A549 (cell line): ENCODE results near the gene NSD2.

Source experiments
- BCL3 ChIP-seq: fragments of >200 bp; sonication (Bioruptor Twin); formaldehyde crosslinking; IDR thresholded peaks from 3 replicates; pipeline ENCODE4 v1.6.1; 2016
- CTCF ChIP-seq: fragments of >200 bp; sonication (Bioruptor Twin); formaldehyde crosslinking; IDR thresholded peaks from 3 replicates; pipeline ENCODE4 v1.5.1; 2016
- EP300 ChIP-seq, 2 experiments: fragments of >200 bp; sonication (Bioruptor Twin); formaldehyde crosslinking; IDR thresholded peaks; 2 replicates in 1 of 2; 3 replicates in 1 of 2; pipeline ENCODE4 v1.6.1; 2016 to 2017
- JUN ChIP-seq, 2 experiments: fragments of >200 bp; sonication (Bioruptor Twin); formaldehyde crosslinking; IDR thresholded peaks; 2 replicates in 1 of 2; 3 replicates in 1 of 2; pipeline ENCODE4 v1.6.1; 2016 to 2017
- KDM1A ChIP-seq: fragments of 200-600 bp; sonication (generic); IDR thresholded peaks from 2 replicates; pipeline ENCODE4 v1.6.1; 2016; ENCODE audit warnings: low read depth, mild to moderate bottlenecking
- MAX ChIP-seq: IDR thresholded peaks from 2 replicates; pipeline ENCODE4 v1.6.1; 2012
- MAZ ChIP-seq: fragments of 150-350 bp; IDR thresholded peaks from 2 replicates; pipeline ENCODE4 v1.6.1; 2014; ENCODE audit warnings: antibody characterized with exemption, low read depth, low read length, borderline replicate concordance
- NR3C1 ChIP-seq: fragments of >200 bp; sonication (Bioruptor Twin); formaldehyde crosslinking; IDR thresholded peaks from 3 replicates; pipeline ENCODE4 v1.6.1; 2017
- RAD21 ChIP-seq, 2 experiments: fragments of >200 bp in 1 of 2; sonication (Bioruptor Twin) in 1 of 2; formaldehyde crosslinking in 1 of 2; IDR thresholded peaks in 1 of 2; conservative IDR thresholded peaks in 1 of 2; 2 replicates in 1 of 2; 3 replicates in 1 of 2; pipeline ENCODE4 v1.6.1; 2012 to 2018; ENCODE audit warnings: inconsistent platforms in 1 of 2
- REST ChIP-seq: fragments of 200-600 bp; sonication (generic); IDR thresholded peaks from 2 replicates; pipeline ENCODE4 v1.6.1; 2016; ENCODE audit warnings: antibody characterized with exemption, mild to moderate bottlenecking, moderate library complexity
- SMC3 ChIP-seq: fragments of >200 bp; sonication (Bioruptor Twin); formaldehyde crosslinking; IDR thresholded peaks from 3 replicates; pipeline ENCODE4 v1.6.1; 2018; ENCODE audit warnings: inconsistent platforms
- TF ChIP-seq, protein P1 (sequence below): fragments of 250-450 bp; sonication (Bioruptor Pico); IDR thresholded peaks from 2 replicates; pipeline ENCODE4 v1.5.0; 2020; ENCODE audit warnings: low read depth, mild to moderate bottlenecking, moderate library complexity

DNA sequence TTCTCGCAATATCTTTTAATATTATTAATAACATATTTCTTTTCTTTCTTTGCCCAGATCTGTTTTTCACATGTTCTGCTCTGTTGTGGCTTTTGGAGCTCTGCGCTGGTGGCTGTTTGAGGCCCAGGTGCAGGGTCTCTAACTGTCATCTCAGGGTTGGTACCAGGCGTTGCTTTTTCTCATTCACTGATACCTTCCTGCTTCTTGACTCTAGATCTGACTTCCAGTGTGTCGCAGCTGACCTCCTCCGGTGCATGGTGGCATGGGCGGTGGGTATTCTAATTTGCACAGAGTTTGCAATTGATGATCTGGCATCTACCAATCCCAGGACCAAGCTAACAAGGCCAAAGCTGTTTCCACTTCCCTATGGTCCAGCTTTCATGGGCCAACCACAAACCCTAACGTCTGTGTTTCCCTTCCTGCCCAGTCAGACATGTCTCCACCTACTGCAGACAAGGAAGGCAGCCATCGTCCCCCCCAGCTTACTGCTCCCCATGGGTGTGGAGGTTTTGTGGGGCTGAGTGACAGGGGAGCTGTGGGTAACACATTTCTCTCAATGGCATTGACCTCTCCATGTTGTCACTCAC lies 40.5 kb upstream of the NSD2 start:
- TF ChIP-seq SMC3, result no peak
- no peak for TF ChIP-seq KDM1A
- no peak for TF ChIP-seq MAX
- no peak for TF ChIP-seq CTCF
- TF ChIP-seq NR3C1, result no peak
- no peak for TF ChIP-seq EP300 (IDR thresholded peaks at IDR 0.05)
- no peak for TF ChIP-seq BCL3
- TF ChIP-seq REST, result no peak
- TF ChIP-seq, protein P1, sequence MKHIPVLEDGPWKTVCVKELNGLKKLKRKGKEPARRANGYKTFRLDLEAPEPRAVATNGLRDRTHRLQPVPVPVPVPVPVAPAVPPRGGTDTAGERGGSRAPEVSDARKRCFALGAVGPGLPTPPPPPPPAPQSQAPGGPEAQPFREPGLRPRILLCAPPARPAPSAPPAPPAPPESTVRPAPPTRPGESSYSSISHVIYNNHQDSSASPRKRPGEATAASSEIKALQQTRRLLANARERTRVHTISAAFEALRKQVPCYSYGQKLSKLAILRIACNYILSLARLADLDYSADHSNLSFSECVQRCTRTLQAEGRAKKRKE (CRISPR knock-in tag), result no peak
- TF ChIP-seq MAZ, result no peak
- no peak for TF ChIP-seq RAD21 (conservative IDR thresholded peaks at IDR 0.05 in 1 of 2, IDR thresholded peaks at IDR 0.05 in 1 of 2)
- TF ChIP-seq JUN (IDR thresholded peaks at IDR 0.05), result no peak
